GM12872 (cell line): ENCODE data around the gene GRK2.

ENCODE experiments used
- TF ChIP-seq, protein P1 (sequence below): IDR thresholded peaks from 3 replicates; pipeline ENCODE4 v1.5.1; 2011; ENCODE audit warnings: low read depth, mild to moderate bottlenecking, low read length, moderate library complexity; ENCODE audit not compliant: insufficient read depth

Gene GRK2

DNA sequence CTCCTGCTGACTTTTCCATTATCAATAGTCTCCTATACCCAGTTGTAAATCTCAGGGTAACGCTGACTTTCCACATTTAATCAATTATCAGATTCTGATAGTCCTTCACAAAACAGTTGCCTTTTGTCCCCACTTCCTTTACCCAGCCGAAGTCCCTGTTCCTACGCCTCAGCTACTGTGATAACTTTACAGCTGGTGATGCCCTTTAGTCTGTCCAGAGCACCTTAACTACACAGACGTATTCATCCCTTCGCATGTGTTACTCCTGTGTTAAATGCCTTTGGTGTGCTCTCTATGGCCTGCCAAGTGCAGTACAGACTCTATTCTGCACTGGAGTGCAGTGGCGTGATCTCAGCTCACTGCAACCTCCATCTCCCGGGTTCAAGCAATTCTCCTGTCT is 57.3 kb downstream of the GRK2 start:
- TF ChIP-seq, protein P1, sequence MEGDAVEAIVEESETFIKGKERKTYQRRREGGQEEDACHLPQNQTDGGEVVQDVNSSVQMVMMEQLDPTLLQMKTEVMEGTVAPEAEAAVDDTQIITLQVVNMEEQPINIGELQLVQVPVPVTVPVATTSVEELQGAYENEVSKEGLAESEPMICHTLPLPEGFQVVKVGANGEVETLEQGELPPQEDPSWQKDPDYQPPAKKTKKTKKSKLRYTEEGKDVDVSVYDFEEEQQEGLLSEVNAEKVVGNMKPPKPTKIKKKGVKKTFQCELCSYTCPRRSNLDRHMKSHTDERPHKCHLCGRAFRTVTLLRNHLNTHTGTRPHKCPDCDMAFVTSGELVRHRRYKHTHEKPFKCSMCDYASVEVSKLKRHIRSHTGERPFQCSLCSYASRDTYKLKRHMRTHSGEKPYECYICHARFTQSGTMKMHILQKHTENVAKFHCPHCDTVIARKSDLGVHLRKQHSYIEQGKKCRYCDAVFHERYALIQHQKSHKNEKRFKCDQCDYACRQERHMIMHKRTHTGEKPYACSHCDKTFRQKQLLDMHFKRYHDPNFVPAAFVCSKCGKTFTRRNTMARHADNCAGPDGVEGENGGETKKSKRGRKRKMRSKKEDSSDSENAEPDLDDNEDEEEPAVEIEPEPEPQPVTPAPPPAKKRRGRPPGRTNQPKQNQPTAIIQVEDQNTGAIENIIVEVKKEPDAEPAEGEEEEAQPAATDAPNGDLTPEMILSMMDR = no peak

DNA sequence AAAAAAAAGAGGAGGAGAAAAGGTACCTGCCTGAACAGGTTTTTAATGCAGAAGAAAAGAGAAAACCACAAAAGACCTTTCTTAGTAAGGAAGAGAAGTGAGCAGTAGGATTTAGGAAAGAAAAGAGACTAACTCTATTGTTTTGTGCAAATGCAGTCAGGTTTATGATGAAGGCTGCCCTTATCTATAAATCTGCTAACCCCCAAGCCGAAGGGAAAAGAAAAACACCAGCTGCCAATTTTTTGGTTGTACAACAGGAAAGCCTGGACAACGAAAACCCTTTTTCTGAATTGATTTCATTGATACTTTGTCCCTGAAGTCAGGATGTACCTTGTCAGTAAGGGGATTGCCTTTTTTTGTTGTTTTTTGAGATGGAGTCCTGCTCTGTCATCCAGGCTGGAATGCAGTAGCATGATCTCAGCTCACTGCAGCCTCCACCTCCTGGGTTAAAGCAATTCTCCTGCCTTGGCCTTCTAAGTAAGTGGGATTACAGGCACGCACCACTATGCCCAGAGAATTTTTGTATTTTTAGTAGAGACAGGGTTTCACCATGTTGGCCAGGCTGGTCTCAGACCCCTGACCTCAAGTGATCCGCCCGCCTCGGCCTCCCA is 65.9 kb downstream of the GRK2 start:
- TF ChIP-seq, protein P1 = no peak
